ENCODE data around the gene ASPG.

ASPG gene

GRCh38 chr14:104078031-104078455 is 7.5 kb upstream of the ASPG start:
- Histone ChIP-seq H3K9me3 (ENCODE audit: control insufficient read depth, insufficient read depth, low read depth, low read length) (no peaks in the 10 kb centered on the region), H3K36me3 (ENCODE audit: control insufficient read depth in 2 of 2, insufficient read depth in 1 of 2, low read length in 2 of 2) (no peaks in the 10 kb centered on the region), H3K4me3 (ENCODE audit: low read depth, low read length) (no peak overlapping the region), H3K27ac (ENCODE audit: extremely low read depth, low read depth, low read length) (no peak overlapping the region), H3K4me1 (ENCODE audit: control insufficient read depth, insufficient read depth, low read length) (no peaks in the 10 kb centered on the region; the same call in 1 of the 2 replicates)
- ChIA-PET CTCF (interaction anchor here (0.5 to 2.8 kb wide), 55 partner anchors 8 to 1967 kb away, joined by 3 to 41 read pairs (median 4); partner anchors contain the start of genes XRCC3 and ZFYVE21), POLR2A (no interaction called here)
- TF ChIP-seq ZNF585B (tag by site-specific recombination; IDR thresholded peaks at IDR 0.05) (no peak), ZFP41 (tag by site-specific recombination; IDR thresholded peaks at IDR 0.05; ENCODE audit: borderline replicate concordance) (no peak), AEBP2 (tag by site-specific recombination; IDR thresholded peaks at IDR 0.05; ENCODE audit: borderline replicate concordance) (no peak), ZBTB17 (tag by site-specific recombination; IDR thresholded peaks at IDR 0.05) (peak; percentile 85), ZNF600 (tag by site-specific recombination; IDR thresholded peaks at IDR 0.05) (0 out of 2 replicates have a peak, but pooled peaks have one; percentile 22), ZNF121 (tag by site-specific recombination; IDR thresholded peaks at IDR 0.05) (peak; percentile 12; the same call in 1 of the 2 replicates), ZNF654 (tag by site-specific recombination; IDR thresholded peaks at IDR 0.05; ENCODE audit: low read depth) (peak; percentile 99), ZNF391 (tag by site-specific recombination; IDR thresholded peaks at IDR 0.05; ENCODE audit: borderline replicate concordance, low read depth) (peak; percentile 50; the same call in 1 of the 2 replicates), GLIS1 (tag by site-specific recombination; IDR thresholded peaks at IDR 0.05) (peak; percentile 59), ZNF184 (tag by site-specific recombination; IDR thresholded peaks at IDR 0.05) (peak; percentile 63), ZNF639 (tag by site-specific recombination; IDR thresholded peaks at IDR 0.05) (0 out of 2 replicates have a peak, but pooled peaks have one; percentile 35), ZFP69B (tag by site-specific recombination; IDR thresholded peaks at IDR 0.05) (0 out of 2 replicates have a peak, but pooled peaks have one; percentile 57), ZNF341 (tag by site-specific recombination; IDR thresholded peaks at IDR 0.05; ENCODE audit: low read depth) (peak; percentile 84), ZXDB (tag by site-specific recombination; IDR thresholded peaks at IDR 0.05) (0 out of 2 replicates have a peak, but pooled peaks have one; percentile 30), ZNF140 (tag by site-specific recombination; IDR thresholded peaks at IDR 0.05) (0 out of 2 replicates have a peak, but pooled peaks have one; percentile 61), ZIC2 (tag by site-specific recombination; IDR thresholded peaks at IDR 0.05) (peak; percentile 76), TRIM28 (IDR thresholded peaks at IDR 0.05; ENCODE audit: borderline replicate concordance, low read length) (peak; percentile 71; the same call in 1 of the 2 replicates), ZNF394 (tag by site-specific recombination; IDR thresholded peaks at IDR 0.05; ENCODE audit: borderline replicate concordance) (peak; percentile 75; the same call in 1 of the 2 replicates), ZNF366 (tag by site-specific recombination; conservative IDR thresholded peaks at IDR 0.05) (0 out of 2 replicates have a peak, but pooled peaks have one; percentile 40), KLF17 (tag by site-specific recombination; IDR thresholded peaks at IDR 0.05) (peak; percentile 88), SCRT2 (tag by site-specific recombination; IDR thresholded peaks at IDR 0.05) (peak; percentile 64; the same call in 1 of the 2 replicates), SP7 (tag by site-specific recombination; IDR thresholded peaks at IDR 0.05) (peak; percentile 62), PRDM4 (tag by site-specific recombination; IDR thresholded peaks at IDR 0.05) (peak; percentile 48; the same call in 1 of the 2 replicates), ZFHX2 (tag by site-specific recombination; conservative IDR thresholded peaks at IDR 0.05) (0 out of 2 replicates have a peak, but pooled peaks have one; percentile 10), PRDM10 (tag by site-specific recombination; IDR thresholded peaks at IDR 0.05) (peak; percentile 70), KLF1 (tag by site-specific recombination; IDR thresholded peaks at IDR 0.05) (peak; percentile 49; the same call in 1 of the 2 replicates), ZNF302 (tag by site-specific recombination; IDR thresholded peaks at IDR 0.05; ENCODE audit: low read depth) (no peak), ZEB2 (tag by site-specific recombination; IDR thresholded peaks at IDR 0.05) (0 out of 2 replicates have a peak, but pooled peaks have one; percentile 52), PRDM1 (tag by site-specific recombination; IDR thresholded peaks at IDR 0.05) (peak; percentile 33; the same call in 1 of the 2 replicates)

Measured in HEK293 (cell line).